ENCODE data around the gene PYY. TPM values are rescaled to one million over a fixed set of nuclear protein-coding genes. Genes with fewer than 3 reads are reported as not detected.

The PYY gene
- total RNA-seq, 2 donors from 2014 or later: not detected

DNA sequence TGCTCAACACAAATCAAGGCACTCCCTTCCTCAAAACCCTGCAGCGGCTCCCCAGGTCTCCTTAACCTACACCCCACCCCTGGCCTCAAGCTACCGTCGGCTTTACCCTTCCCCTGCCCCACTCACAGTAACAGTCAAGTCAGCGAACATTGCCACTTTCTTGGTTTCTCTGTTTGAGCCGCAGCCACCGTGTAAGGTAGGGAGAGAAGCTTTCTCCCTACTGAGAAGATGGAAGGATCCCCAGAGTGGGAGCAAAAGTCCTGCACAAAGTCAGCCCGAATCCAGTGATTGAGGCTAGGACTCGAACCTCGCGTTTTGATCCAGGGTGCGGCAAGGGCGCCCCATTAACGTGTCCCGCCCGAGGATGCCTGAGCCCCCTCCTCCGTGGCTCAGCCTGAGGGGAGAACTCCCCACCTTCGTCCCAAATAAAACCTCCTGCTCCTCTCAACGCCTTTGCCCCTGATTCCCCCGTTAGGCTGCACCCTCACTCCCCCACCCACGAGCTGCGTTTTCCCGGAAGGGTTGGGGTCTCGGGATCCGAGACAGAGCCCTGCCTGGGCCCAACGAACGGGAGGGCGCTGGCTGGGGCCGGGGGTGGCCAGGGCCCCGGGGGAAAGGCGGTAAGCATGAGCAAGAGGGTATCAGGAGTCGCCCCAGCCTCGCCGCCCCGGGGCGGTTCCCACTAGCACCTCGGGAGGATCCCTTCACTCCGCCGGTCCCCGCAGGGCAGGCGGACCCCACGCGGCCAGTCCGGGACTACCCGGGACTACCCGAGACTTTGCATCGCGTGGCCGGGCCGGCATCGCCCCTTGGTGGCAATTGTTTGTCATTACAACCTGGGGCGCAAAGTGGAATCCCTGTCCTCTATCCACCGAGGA, 40.8 kb upstream of the PYY start:
- Histone ChIP-seq H3K36me3 (replicated peaks in 1 of 2; ENCODE audit: insufficient read depth in 1 of 2, low read depth in 2 of 2) (no peaks in the 10 kb centered on the region), H3K4me3 (no peak overlapping the region), H3K9me3 (no peaks in the 10 kb centered on the region), H3K27ac (no peak overlapping the region), H3K4me1 (peaks cover 7% of the 10 kb centered on the region), H3K27me3 (peaks cover 0 to 10% of the 10 kb centered on the region in 2 donors)
- intact Hi-C loops (cut with DNase I): no loop called here
- 6 to 10% methylated on average over 36 to 52 of the region's 52 CpGs for WGBS, 2 donors
- peak; percentile 72 to 91 (median 85) for TF ChIP-seq CTCF (IDR thresholded peaks at IDR 0.05)
- no peak for TF ChIP-seq POLR2A (IDR thresholded peaks at IDR 0.05)
- peak; percentile 57 to 72 (median 67) for DNase-seq
- peak; percentile 87 for ATAC-seq

GRCh38 chr17:43992641-43993040, 38.9 kb upstream of the PYY start:
- H3K27ac ChIP-seq: no peak overlapping the region
- DNase-seq (no peak), ATAC-seq (no peak)
- peaks cover 7% of the 10 kb centered on the region for H3K4me1 ChIP-seq
- no peak for TF ChIP-seq POLR2A (IDR thresholded peaks at IDR 0.05)
- TF ChIP-seq CTCF (IDR thresholded peaks at IDR 0.05): no peak
- no peaks in the 10 kb centered on the region for H3K36me3 ChIP-seq (replicated peaks in 1 of 2; ENCODE audit: insufficient read depth in 1 of 2, low read depth in 2 of 2)
- peaks cover 0 to 10% of the 10 kb centered on the region in 2 donors for H3K27me3 ChIP-seq
- intact Hi-C loops (cut with DNase I): no loop called here
- no peak overlapping the region for H3K4me3 ChIP-seq
- no peaks in the 10 kb centered on the region for H3K9me3 ChIP-seq
- WGBS, 2 donors: 85 to 87% methylated on average over 14 of the region's 14 CpGs

DNA sequence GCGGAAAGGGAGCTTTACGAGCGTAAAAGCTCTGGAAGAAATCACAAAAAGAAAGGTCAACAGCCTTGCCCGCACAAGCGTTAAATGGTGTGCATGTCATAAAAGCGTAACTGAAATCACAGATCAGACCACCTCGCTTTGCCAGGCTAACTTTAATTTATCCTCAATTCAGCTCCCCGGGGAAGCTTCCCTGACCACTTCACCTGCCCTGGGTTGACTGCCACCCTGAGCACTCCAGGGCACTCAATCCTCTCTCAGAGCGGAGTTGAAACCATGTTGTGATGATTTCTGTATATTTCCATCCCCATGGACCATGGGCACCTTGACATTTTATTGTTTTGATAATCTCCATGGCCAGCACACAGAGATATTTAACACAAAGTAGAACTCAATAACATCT, 34.6 kb upstream of the PYY start:
- Histone ChIP-seq H3K4me1 (peaks cover 12% of the 10 kb centered on the region), H3K4me3 (no peak overlapping the region), H3K36me3 (replicated peaks in 1 of 2; ENCODE audit: insufficient read depth in 1 of 2, low read depth in 2 of 2) (no peaks in the 10 kb centered on the region), H3K27ac (no peak overlapping the region), H3K27me3 (peaks cover 0 to under 1% of the 10 kb centered on the region in 2 donors), H3K9me3 (no peaks in the 10 kb centered on the region)
- intact Hi-C loops (cut with DNase I): no loop called here
- WGBS, 2 donors: 79 to 89% methylated on average over 9 of the region's 9 CpGs
- ATAC-seq: no peak
- no peak for DNase-seq
- TF ChIP-seq POLR2A (IDR thresholded peaks at IDR 0.05) (no peak), CTCF (IDR thresholded peaks at IDR 0.05) (no peak)

DNA sequence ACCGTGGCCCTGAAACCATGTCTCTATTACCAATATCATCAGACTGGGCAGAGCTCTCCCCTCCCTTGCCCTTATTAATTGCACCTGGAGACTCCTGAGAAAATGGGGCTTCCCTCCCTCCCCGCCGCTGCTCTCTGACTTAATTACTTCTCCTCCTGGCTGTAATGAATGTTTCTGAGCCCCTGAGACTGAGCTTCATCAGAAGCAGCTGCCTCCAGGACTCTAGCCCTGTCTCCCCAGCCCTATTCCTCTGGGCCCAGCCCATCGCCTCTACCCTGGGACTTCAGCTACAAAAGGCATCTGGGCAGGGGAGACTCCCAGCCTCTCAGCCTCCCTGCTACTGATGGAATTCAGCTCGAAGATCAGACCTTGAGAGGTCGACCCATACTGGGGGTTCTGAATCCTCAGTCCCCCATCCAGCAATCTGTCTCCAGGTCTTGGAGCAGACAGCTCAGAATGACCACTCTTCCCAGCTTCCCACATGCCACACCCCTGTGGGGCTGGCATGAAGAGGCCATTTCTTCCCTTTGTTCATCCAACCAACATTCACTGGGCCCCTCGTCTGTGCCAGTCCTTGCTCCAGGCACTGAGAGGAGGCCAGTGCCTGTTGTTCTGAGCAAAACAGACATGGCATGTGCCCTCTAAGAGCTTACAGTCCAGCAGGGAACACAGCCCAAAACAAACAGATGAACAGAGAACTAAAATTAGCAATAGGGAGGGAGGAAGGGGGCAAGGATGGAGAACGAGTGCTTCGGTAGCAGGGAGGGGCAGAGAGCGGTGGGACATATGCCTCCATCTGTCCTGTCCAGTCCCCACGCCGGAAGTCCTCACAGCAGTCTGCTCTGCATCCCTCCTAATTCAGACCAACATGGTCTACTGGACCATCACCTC, 33.6 kb upstream of the PYY start:
- Histone ChIP-seq H3K36me3 (replicated peaks in 1 of 2; ENCODE audit: insufficient read depth in 1 of 2, low read depth in 2 of 2) (no peaks in the 10 kb centered on the region), H3K27ac (no peak overlapping the region), H3K4me1 (peaks cover 14% of the 10 kb centered on the region), H3K9me3 (no peaks in the 10 kb centered on the region), H3K27me3 (peaks cover 0 to 6% of the 10 kb centered on the region in 2 donors), H3K4me3 (no peak overlapping the region)
- intact Hi-C loops (cut with DNase I): no loop called here
- ATAC-seq: no peak
- DNase-seq: no peak
- 50 to 58% methylated on average over 9 to 12 of the region's 12 CpGs for WGBS, 2 donors
- TF ChIP-seq CTCF (IDR thresholded peaks at IDR 0.05): no peak
